Measurements from ENCODE around the gene PATJ.
"Not testable (repeated sequence)": the region's sequence is repeated elsewhere in the genome, so short reads cannot be mapped to it uniquely, and the experiment has no call there.

Gene PATJ, protein sequence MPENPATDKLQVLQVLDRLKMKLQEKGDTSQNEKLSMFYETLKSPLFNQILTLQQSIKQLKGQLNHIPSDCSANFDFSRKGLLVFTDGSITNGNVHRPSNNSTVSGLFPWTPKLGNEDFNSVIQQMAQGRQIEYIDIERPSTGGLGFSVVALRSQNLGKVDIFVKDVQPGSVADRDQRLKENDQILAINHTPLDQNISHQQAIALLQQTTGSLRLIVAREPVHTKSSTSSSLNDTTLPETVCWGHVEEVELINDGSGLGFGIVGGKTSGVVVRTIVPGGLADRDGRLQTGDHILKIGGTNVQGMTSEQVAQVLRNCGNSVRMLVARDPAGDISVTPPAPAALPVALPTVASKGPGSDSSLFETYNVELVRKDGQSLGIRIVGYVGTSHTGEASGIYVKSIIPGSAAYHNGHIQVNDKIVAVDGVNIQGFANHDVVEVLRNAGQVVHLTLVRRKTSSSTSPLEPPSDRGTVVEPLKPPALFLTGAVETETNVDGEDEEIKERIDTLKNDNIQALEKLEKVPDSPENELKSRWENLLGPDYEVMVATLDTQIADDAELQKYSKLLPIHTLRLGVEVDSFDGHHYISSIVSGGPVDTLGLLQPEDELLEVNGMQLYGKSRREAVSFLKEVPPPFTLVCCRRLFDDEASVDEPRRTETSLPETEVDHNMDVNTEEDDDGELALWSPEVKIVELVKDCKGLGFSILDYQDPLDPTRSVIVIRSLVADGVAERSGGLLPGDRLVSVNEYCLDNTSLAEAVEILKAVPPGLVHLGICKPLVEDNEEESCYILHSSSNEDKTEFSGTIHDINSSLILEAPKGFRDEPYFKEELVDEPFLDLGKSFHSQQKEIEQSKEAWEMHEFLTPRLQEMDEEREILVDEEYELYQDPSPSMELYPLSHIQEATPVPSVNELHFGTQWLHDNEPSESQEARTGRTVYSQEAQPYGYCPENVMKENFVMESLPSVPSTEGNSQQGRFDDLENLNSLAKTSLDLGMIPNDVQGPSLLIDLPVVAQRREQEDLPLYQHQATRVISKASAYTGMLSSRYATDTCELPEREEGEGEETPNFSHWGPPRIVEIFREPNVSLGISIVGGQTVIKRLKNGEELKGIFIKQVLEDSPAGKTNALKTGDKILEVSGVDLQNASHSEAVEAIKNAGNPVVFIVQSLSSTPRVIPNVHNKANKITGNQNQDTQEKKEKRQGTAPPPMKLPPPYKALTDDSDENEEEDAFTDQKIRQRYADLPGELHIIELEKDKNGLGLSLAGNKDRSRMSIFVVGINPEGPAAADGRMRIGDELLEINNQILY (N-terminal part only)

DNA sequence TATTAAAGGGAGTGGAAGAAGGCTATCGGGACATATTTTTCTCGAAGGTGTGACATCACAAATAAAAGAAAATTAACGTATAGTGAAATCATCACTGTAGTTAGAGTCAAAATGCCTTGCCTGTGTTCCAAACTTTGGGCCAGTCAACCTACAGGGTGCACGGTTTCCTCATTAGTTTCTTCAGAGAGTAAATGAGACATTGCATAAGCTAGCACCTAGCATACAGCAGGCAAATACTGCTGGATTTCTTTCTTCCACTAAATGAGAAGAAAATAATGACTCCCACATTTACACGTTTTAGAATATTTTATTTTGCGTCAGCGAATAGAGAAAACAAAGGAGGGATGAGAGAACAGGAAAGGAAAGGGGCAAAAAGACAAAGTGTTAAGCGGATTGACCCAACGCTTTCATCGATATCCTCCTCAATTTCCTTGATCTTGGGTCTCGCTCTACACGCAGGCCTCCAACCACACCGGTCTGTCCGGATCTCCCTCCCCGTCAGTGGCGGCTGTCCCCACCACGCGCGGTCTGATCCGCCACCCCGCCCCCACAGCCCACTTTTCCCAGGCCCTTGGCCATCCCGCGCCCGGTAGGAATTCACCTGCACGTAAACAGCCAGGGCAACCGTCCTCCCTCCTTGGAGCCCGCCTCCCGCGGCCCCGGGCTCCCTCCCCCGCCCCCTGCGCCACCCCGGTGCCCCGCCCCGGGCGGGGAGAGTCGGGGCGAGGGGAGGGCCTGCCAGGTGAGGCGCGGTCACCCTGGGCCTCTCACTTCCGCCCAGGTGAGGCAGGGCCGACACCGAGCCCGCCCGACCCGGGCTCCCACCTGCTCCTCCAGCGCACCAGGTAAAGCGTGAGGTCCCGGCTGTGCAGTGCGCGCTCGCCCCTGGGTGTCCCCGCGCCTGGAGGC is at the start of gene PATJ:
Gene PATJ, plus strand, starts transcription at position 770 of the 909 bp plus-strand sequence. CDS start 20,413 bp downstream, outside the sequence.
- peak; percentile 71 for DNase-seq

DNA sequence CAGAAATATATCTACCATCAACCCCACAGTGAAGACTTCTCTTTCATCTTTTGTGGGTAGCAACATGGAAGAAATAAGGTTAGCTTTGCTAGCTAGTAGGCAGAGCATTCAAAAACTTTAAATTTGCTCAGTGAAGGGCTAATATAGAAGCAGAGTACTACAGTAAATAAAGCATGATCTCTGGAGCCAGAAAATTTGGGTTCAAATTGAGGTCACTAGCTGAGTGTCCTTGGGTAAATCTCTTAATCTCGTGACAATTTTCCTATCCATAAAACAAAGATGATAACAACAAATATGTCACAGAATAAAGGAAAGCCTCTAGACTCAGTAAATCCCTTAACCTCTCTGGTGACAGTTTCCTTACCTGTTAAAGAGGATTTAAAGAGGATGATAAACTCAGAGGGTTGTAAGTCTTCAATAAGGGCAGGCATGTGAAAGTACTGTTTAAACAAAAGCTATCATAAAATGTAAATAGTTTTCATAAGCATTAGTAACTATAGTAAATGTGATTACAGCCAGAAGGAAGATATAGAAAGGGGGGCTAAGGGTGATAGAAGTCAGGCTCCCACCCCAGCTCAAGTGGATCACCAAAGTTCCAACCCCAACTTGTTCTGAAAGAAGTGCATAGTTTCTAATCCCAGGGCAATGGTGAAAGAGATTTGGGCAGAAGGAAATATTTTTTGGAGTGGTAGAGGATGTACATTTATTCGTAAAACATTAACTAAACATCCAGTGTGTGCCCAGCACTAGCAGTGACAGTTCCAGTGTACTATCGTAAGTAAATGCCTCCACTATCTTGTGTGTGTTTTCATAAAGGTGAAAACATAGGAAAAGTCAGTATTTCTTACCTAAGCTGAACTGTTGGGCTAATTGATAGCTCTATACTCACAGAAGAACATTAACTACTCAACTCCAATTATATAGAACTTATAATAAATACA is 42.1 kb upstream of the PATJ start:
- DNase-seq, result no peak

DNA sequence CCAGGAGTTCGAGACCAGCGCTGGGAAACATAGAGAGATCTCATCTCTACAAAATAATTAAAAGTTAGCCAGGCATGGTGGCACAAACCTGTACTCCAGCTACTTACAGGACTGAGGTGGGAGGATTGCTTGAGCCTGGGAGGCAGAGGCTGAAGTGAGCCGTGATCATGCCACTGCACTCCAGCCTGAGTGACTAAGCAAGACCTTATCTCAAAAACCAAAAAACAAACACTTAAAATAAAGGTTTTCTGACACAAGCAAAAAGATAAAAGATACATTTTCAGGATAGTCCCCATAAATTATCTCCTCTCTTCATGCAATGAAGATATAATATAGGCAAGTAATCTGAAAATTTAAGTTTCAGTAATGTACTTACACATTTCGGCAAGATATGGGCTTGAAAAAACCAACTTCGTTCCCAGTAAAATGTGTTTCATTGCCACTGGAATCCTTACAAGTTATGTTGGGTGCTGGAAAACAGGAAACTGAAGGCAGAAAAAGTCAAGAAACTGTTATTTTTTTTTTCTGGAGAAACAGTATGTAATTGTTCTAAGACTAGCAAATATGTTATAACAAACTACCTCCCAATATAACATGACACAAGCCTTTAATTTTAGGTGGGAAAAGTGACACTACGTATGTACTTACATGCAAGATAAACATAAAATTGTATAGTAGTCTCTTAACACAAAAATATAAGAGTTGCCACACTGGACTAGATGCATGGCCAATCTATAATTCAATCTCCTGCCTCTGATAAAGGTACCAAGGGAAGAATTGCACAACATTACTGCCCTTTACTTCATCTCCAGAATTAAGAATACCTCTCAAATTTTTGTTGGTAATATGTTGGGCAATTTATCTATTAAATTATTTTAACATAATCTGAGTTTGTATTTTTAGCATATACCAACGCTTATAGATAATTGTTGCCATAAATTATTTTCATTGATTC is 33.0 kb upstream of the PATJ start:
- DNase-seq, result no peak

DNA sequence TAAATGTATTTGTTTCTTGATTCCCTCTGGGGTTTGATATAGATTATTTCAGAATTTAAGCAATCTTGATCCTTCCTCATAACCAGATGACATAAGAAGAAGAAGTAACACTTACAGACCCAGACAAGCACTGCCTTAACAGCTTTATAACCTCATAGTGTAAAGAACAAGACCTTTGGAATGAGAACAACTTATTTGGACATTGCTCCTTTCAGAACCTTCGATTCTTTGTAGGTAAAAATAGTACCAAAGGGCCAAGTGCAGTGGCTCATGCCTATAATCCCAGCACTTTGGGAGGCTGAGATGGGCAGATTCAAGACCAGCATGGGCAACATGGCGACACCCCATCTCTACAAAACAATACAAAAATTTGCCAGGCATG is 32.4 kb upstream of the PATJ start:
- DNase-seq, result no peak

DNA sequence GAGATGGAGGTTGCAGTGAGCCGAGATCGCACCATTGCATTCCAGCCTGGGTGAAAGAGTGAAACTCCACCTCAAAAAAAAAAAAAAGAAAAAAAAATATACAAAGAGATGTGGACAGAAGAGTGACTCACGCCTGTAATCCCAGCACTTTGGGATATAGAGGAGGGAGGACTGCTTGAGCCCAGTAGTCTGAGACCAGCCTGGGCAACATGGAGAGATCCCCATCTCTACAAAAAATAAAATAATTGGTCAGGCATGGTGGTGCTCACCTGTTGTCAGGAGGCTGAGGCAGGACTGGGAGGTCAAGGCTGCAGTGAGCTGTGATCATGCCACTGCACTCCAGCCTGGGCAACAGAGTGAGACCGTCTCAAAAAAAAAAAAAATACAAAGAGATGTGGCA is 31.0 kb upstream of the PATJ start:
- DNase-seq, result not testable (repeated sequence)

DNA sequence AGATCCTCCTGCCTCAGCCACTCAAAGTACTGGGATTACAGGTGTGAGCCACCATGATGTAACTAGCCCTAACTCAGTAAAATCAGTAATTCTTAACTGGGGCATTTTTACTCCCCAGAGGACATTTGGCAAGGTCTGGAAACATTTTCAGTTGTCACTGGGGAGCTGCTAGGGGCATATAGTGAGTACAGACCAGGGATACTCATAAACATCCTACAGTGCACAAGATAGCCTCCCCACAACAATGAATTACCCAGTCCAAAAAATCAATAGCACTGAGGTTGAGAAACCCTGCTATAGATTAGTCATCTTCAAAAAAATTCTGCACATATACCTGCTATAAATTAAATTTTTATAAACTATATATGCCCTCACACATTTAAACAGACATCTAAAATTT is 30.3 kb upstream of the PATJ start:
- no peak for DNase-seq

DNA sequence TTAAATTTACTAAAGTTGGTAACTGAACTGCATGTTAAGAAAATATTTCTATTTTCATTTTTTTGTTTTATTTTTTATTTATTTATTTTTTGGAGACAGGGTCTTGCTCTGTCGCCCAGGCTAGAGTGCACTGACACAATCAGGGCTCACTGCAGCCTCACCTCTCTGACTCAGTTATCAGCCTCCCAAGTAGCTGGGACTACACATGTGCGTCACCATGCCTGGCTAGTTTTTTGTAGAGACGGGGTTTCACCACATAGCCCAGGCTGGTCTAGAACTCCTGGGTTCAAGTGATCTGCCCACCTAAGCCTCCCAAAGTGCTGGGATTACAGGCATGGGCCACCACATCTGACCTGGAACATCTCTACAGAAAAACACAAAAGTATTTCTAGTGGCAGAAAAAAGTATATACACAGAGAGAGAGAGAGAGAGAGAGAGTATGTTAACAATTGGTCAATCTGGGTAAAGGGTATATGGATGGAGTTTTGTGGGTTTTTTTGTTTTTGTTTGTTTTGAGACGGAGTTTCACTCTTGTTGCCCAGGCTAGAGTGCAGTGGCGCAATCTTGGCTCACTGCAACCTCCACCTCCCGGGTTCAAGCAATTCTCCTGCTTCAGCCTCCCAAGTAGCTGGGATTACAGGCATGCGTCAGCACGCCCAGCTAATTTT is 23.1 kb upstream of the PATJ start:
- not testable (repeated sequence) for DNase-seq

DNA sequence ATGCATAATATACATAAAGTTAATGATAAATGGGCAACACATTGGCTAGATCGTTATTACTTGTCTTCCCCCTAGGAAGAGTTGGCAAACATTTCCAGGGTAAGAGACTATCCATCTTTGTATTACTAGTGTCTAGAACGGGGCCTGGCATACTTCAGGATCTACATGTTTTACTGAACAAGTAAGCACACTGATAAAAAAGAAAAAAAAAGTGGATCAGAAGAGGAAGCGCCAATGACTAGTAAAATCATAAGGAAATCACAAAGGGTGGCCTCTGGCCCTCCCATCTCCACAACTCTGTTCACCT is 17.8 kb upstream of the PATJ start:
- no peak for DNase-seq

DNA sequence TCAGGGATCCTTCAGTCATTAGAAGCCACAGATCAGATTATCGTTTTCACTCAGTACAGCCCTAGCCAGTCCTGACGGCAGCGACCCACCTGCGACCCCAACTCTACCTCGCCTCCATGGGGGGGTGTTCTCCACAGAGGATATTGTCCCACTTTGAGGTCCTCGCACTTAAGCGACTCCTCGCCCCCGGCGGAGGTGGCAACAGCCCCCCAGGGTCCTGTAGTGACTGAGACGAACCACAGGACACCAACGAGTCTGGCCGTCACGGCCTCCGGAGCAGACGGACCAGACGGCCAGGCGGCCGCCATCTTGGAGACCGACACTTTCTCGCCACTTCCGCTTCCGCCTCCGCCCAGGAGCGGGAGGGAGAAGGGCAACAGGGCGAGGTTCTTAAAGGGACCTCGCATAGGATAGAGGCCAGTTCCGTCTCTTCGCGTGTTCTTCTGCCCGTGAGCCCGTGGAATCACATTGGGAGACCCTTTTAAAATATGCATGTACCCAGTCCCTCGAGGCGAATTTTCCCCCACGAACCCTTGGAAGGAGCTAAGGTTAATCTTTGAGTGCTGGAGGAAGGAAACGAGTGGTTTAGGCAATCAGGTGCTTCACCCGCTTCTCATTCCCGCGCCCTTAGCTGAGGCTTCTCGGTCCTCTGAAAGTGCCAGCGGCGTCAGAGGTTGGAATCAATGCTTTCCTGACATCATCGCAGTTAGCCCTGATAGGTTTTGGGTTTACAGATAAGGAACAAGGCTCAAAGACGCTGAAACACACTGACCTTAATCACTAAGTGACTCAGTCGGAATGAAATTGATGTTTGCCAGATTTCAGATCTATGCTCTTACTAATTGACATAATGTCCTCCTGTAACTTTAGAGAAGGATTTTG is 17.2 kb upstream of the PATJ start, which contains the start of gene TM2D1:
Gene TM2D1, minus strand, starts transcription at position 329 of the 882 bp plus-strand sequence. Its CDS starts 21 bp downstream, at position 308.
- peak; percentile 94 for DNase-seq

DNA sequence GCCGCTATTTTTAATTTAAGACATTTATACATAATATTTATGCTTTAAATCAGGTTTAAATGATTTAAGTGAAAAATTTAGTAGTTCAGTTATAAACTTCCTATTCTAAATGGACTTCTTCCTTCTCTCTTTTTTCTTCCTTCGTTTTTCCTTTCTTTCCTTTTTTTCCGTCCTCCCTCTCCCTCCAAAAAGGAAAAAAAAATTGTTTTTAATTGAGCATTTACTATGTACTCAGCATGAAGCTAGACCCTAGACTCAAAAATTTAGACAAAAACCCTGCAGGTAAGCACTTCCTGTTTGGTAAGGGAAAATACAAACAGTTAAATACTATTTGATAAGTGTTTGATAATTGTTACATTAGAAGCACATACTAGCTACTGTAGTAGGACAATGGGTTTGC is 14.7 kb upstream of the PATJ start:
- no peak for DNase-seq

DNA sequence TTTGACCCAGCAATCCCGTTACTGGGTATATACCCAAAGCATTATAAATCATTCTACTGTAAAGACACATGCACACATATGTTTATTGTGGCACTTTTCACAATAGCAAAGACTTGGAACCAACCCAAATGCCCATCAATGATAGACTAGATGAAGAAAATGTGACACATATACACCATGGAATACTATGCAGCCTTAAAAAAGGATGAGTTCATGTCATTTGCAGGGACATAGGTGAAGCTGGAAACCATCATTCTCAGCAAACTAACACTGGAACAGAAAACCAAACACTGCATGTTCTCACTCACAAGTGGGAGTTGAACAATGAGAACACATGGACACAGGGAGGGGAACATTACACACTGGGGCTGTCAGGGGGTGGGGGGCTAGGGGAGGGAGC is 11.6 kb upstream of the PATJ start:
- not testable (repeated sequence) for DNase-seq

DNA sequence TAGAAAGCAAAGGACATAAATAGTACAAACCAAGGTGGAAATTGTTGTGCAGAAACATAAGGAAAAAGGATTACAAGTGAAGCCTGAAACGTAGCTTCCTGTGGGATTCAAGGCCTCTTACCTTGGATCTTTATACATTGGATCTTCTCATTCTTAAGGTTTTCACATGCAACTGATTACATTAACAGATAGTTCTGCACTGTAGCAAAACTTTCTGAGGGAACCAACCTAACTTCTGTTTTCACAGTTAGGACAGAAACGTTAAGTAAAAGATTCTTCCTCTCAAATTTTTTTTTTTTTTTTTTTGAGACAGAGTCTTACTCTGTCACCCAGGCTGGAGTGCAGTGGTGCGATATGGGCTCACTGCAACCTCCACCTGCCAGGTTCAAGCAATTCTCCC is 9.6 kb upstream of the PATJ start:
- no peak for DNase-seq

DNA sequence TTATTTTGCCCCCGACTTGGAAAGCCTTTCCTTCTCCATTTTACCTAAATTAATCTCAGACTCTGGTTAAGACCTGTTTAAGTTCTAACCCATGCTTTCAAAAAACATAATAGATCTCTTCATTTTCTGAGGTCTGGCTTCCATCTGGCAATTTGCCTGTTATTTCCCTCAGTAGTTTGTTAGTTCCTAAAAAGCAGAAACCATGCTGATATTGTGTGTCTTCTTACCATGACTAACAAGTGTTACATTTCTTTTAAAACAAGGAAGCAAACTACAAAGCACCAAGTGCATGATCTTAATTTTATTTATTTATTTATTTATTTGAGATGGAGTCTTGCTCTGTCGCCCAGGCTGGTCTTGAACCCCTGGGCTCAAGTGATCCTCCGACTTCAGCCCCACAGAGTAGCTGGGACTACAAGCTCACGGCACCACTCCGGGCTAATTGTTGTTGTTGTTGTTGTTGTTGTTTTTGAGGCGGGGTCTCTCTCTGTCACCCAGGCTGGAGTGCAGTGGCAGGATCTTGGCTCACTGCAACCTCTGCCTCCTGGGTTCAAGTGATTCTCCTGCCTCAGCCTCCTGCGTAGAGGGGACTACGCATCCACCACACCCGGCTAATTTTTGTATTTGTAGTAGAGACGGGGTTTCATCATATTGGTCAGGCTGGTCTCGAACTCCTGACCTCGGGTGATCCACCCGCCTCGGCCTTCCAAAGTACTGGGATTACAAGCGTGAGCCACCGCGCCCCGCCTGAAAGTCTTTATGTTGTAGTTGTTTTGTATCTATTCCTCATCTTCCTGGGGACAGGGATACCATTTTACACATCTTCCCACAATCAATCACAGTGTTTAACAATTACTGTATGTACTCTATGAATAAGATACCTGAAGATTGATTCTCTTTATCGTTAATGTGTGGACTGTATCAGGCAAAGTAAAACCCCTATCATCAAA is 1.3 kb upstream of the PATJ start:
- DNase-seq, result no peak

DNA sequence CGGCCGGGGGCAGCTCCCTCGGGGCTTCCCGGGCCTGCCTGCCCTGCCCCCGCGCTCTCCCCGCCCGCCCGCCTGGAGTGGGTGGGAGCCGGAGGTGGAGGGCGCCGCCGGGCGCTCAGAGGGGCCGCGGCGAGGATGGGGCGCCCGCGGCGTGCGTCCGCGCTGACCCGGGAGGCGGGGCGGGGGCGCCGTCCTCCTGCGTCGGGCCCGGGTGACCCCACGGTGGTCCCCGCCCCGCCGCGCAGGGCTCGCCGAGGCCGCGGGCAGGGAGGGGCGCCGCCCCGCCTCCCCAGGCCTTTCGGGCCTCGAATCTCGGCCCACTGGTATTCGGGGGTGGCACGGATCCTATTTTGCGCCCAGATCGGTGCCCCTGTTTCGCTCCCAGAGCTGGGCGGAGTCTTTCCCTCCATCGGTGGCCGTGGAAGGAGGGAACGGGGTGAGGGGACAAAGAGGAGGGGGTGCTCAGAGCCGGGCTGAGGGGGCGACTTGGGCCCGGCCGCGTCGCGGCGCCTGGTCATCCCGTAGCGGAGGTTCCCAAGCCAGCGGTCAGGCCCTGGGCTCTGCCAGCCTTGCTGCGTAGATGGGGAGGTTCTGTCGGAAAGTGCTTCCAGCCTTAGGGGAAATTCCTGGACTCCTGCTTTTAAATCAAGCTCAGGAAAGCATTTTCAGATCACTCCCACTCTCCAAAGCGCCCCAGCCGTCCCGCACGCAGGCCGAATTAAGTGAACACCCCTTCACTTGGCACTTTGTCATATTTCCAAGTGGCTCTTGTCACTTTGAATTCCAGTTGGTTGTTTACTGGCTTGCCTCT is 545 bp downstream of the PATJ start:
- DNase-seq, result no peak

DNA sequence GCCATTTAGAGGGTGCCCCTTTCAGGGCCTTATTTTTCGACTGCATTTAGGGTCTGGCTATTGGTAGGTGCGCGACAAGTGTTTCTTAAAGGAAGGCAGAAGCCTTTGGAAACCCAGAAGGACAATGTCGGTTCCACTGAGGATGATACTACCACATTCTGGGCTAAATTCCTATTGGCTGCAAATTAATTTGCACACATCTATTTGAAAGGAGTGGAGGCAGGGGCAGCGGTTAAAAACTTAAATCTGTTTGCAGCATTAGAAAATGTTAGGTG is 1.1 kb downstream of the PATJ start:
- no peak for DNase-seq

All from NCI-H2171 treated with DMSO at 0.1 percent for 48 hours (cell line).